Rectal smooth muscle tissue (tissue), 1 donor: ENCODE measurements around the gene SLC6A18.

ENCODE experiments used
- H3K27ac ChIP-seq: one replicate; pipeline ENCODE4 v1.7.0; 2013; ENCODE audit warnings: low read depth, low read length, inconsistent platforms
- H3K27me3 ChIP-seq: one replicate; pipeline ENCODE4 v1.7.0; 2013; ENCODE audit warnings: low read length; ENCODE audit not compliant: control insufficient read depth, insufficient read depth
- H3K36me3 ChIP-seq: one replicate; pipeline ENCODE4 v1.7.0; 2013; ENCODE audit warnings: low read length; ENCODE audit not compliant: control insufficient read depth, insufficient read depth
- H3K4me1 ChIP-seq: one replicate; pipeline ENCODE4 v1.7.0; 2013; ENCODE audit warnings: low read length; ENCODE audit not compliant: control insufficient read depth, insufficient read depth
- H3K4me3 ChIP-seq: one replicate; pipeline ENCODE4 v1.7.0; 2013; ENCODE audit warnings: low read length
- H3K9ac ChIP-seq: one replicate; pipeline ENCODE4 v1.7.0; 2013; ENCODE audit warnings: low read length

SLC6A18 gene

DNA sequence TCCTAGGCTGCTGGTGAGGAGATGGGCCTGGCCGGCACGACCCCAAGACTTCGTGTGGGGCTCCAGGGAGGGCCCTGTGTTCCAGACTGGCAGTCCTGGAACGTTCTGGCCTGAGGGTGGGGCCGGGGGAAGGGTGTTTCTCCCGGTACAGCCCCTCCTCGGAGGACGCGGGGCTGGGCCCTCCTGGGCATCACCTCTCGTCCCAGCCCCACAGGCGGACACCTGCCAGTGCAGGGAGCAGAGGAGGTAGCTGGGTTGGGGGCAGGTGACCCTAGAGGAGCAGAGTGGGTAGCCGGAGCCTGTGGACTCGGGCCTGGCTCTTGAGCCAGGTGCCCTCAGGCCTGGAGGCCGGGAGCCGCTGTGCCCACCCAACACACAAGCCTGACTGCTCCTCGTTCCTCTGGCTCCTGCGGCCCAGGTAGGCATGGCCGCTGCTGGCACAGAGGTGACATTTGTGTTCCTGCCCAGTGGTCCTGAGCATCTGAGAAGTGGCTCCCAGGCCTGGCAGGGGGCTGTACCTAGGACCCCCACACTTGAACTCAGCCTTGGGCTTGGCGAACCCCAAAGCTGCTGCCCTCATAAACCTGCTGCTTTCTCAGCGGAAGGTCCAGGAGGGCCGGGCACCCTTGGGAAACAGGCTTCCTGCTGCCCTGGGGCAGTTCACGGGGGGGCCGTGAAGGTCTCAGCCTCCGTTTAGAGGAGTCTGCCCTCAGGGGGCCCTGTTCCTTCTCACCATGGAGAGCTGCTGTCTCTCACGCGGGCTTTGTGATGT, 23.0 kb upstream of the SLC6A18 start:
- no peak overlapping the region for H3K9ac ChIP-seq
- no peak overlapping the region for H3K4me3 ChIP-seq
- peaks cover 14% of the 10 kb centered on the region for H3K27me3 ChIP-seq

DNA sequence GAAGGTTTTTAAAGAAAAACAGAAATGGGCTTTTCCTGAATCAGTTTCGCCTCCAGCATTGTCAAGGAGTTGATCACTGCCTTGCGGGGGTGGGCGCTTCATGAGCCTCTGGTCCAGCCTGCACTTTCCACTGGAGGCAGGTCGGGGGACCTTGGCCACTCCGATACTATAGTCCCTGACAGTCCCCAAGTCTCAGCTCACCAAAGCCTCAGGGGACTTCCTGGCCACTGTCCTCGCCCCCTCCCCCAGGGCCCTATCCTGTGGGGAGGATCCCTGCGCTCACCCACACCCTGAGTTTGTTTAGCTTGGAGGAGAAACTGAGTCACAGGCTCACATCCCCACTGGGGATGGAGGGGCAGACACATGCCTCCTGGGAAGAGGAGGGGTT, 22.4 kb upstream of the SLC6A18 start:
- H3K27me3 ChIP-seq = peaks cover 12% of the 10 kb centered on the region
- H3K4me3 ChIP-seq = no peak overlapping the region
- no peaks in the 10 kb centered on the region for H3K36me3 ChIP-seq
- H3K4me1 ChIP-seq = no peaks in the 10 kb centered on the region
- no peak overlapping the region for H3K27ac ChIP-seq
- no peak overlapping the region for H3K9ac ChIP-seq

More for the DNA sequence above, 23.0 kb upstream of the SLC6A18 start:
- Histone ChIP-seq H3K4me1 (no peaks in the 10 kb centered on the region), H3K36me3 (no peaks in the 10 kb centered on the region), H3K27ac (no peak overlapping the region)

DNA sequence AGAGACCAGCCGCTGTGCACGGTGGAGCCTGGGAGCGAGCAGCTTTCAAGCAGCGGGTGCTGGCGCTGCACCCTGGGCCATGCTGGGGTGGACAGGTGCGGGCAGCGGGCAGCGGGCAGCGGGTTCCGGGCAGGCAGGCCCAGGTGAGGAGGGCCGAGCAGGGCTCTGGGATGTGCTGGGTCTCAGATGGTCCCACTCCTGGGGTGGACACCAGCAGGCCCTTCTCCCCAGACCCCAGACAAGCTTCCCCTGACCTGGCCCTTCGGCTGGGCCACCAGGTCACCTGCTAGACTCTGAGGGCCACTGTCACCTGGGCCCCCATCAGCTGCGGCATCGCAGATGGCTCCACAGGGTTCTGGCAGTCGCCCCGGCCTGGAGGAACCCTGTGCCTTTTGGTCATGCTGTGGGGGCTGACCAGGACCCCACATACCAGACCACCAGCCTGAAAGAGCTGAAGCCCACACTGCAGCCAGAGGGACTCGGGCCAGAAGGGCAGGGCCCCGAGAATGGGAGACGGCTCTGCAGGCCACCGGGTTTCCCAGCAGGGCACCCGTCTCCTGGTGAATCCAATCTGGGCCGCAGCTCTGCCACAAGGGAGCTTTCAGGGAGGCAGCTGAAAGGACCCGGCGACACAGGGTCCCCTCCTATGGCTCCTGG, 21.7 kb upstream of the SLC6A18 start:
- Histone ChIP-seq H3K4me3 (no peak overlapping the region), H3K27me3 (peaks cover 8% of the 10 kb centered on the region), H3K36me3 (no peaks in the 10 kb centered on the region), H3K4me1 (no peaks in the 10 kb centered on the region), H3K9ac (no peak overlapping the region), H3K27ac (no peak overlapping the region)

DNA sequence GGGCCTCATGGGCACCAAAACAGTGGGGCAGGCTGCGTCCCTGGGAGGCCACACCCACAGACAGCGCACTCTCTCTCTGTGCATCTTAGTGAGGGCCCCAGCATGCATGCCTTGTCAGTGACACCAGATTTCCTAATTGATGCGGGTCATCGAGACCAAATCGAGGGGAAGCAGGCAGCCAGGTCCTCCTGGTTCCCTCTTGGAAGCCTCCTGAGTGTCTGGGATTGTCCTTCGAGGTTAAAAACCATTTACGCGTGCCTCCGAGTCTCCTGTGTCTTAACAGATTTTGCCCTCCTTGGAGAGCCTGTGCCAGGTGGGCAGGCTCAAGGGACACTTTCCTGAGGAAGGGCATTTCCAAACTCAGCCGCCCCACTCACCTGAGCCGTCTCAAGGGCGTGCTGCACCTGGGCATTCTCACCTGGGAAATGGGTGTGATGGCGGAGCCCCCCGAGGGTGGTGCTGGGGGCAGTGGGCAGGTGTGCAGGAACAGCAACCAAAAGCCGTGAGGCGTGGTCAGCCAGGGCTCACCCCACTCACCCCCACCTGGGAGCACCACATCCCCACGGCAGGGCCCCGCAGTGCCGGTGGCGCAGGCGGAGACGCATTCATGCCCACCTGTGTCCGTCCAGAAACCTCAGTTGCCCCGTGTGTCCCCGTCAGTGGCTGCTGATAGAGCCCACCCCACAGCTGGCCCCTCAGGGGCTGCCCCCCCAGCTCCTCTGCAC, 21.1 kb upstream of the SLC6A18 start:
- Histone ChIP-seq H3K36me3 (no peaks in the 10 kb centered on the region), H3K27ac (no peak overlapping the region), H3K27me3 (peaks cover 8% of the 10 kb centered on the region), H3K4me3 (no peak overlapping the region), H3K9ac (no peak overlapping the region), H3K4me1 (no peaks in the 10 kb centered on the region)

DNA sequence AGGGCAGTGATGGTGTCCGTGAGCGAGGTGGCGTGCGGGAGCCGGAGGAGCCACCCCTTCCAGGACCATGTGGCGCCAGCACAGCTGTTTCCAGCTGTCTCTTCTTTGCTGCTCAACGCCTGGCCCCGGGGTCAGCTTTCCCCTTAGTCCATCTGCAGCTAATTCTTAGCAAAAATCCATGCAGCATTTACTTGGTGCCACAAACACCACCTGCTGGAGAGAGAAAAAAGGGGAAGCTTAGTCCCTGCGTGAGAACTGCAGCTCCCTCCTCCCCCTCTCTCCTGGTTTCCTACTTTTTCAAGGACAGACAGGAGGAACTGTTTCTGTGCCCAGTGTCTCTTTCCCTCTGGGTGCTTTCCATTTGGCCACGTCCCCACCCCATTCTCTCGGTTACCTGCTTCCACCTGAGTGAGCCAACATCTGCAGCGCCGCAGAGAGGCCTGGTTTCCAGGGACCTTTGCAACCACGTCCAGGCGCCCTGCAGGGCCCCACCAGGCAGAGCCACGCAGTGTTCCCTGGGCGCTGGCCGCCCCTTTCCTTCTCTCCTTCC, 20.4 kb upstream of the SLC6A18 start:
- Histone ChIP-seq H3K36me3 (no peaks in the 10 kb centered on the region), H3K4me3 (no peak overlapping the region), H3K27ac (no peak overlapping the region), H3K4me1 (no peaks in the 10 kb centered on the region), H3K27me3 (peaks cover 8% of the 10 kb centered on the region), H3K9ac (no peak overlapping the region)

DNA sequence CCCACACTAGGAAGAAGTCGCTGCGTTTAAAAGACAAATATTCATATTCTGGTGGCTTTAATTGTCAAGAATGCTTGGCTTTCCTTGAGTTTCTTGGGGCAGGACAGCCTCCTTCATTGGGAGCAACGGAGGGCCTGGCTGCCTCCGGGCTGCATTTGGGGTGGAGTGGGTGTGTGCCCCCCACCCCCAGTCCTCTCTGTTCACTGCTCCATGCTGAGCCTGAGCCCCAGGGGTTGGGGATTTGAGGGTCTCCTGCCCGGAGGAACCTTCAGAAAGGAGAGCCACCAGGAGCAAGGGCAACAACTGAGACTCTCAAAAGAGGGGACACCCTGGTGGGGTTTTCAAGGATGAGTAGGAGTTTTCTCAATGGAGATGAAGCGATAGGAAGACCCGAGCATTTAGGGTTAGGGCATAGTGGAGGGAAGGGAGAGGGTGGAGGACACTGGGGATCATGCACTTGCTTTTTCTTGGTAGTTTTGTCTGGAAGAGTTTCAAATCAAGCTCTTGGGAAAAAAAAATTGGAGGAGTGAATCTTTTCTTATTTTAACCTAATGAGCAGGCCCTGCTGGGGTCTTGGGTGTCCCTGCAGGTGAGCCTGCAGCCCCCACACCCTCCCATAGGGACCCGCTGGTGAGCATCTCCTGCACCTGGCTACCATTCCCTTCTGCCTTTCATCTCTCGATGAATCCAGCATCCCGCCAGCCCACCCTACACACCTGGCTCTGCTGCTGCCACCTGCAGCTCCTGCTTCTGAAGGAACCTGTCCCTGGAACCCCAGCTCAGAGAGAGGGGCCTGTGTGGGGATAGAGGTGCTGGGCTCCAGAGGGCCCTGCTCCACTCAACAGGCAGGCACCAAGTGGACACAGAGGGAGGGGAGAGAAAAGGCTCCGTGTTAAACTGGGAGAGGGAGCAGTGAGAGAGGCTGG, 19.7 kb upstream of the SLC6A18 start:
- no peaks in the 10 kb centered on the region for H3K36me3 ChIP-seq

DNA sequence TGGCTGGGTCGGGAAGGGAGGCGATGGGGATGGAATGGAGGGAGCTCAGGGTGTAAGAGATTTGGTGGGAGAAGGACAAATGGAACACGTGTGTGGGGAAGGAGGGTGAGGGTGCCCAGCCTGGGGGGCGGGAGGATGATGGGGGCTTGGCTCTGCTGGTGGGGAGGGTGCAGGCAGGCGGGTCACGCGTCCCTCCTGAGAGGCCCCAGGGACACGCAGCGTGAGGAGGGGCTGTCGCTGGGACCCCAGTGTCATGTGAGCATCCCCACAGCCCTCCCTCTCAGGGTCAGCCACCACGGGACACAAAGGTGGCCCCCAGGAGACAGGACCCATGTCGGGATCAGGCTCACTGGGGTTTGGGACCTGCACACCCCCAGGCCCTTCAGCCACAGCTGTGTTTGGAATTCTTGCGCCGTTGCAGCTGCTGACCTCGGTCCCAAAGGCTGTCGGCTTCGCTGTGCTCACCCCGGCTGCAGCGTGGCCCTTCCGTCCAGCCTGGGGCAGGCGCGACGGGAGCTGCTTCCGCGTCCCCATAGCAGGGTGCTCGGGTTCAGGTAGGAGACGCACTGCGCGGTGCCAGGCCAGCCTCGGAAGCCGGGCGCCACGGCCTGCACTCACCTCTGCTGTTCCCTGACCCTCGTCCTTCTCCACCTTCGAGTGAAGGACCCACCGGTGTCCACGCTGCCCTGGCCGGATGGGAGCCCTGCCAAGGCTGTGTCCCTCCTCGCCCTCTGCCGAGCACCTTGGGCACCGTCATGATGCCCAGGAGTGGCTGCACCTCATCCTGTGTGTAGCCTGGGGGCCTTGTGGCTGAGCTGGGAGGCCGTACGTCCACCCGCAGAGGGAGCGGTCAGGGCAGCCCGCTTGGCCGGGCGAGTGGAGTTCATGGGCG, 18.4 kb upstream of the SLC6A18 start:
- Histone ChIP-seq H3K9ac (no peak overlapping the region), H3K4me3 (no peak overlapping the region), H3K36me3 (no peaks in the 10 kb centered on the region), H3K4me1 (no peaks in the 10 kb centered on the region), H3K27me3 (no peaks in the 10 kb centered on the region), H3K27ac (no peak overlapping the region)

More for the DNA sequence above, 19.7 kb upstream of the SLC6A18 start:
- Histone ChIP-seq H3K27ac (no peak overlapping the region), H3K4me3 (no peak overlapping the region), H3K27me3 (peaks cover 4% of the 10 kb centered on the region), H3K4me1 (no peaks in the 10 kb centered on the region), H3K9ac (no peak overlapping the region)

DNA sequence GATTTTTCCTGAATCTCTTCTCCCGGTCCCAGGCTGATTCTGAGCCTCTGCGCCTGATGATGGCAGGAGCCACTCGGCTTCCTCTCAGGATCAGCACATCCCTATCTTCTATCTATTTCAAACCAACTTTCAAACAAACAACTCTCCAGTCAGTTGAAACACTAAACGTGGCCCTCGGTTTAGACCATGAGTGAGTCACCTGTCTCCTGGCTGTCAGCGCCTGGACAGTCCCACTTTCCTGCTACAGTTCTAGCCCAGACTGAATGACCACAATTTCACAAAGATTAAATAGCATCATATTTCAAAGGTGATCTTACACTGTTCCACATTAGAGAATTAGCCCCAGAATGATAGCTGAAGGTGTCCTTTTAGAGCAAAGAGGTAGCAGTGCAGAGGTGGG, 17.6 kb upstream of the SLC6A18 start:
- H3K4me3 ChIP-seq = no peak overlapping the region
- no peak overlapping the region for H3K27ac ChIP-seq
- H3K27me3 ChIP-seq = no peaks in the 10 kb centered on the region
- no peak overlapping the region for H3K9ac ChIP-seq
- no peaks in the 10 kb centered on the region for H3K4me1 ChIP-seq
- no peaks in the 10 kb centered on the region for H3K36me3 ChIP-seq

DNA sequence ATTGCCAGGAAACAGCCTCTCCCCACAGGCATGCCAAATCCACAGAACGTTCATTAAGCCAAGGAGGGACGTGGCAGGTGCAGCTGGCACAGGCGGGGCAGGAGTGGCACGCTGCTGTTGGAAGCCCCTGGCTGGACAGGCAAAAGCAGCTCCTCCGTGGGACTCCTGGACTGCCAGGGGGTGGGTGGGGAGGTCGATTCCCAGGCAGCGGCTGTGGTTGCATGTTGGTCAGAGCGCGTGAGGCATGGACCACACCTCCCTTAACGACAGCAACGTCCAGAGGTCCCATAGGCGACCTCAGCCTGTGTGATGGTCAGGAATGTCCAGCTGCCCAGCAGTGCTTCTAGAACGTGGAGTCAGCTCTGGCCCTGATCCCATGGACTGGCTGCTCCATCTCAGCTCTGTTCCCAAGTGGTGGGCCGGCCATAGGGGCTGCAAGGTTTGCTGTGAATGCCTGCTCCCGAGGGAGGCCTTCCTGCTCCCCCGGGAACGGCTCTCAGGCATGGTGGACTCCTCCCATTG, 16.9 kb upstream of the SLC6A18 start:
- Histone ChIP-seq H3K4me1 (no peaks in the 10 kb centered on the region), H3K9ac (no peak overlapping the region), H3K4me3 (no peak overlapping the region), H3K36me3 (no peaks in the 10 kb centered on the region), H3K27me3 (no peaks in the 10 kb centered on the region), H3K27ac (no peak overlapping the region)

DNA sequence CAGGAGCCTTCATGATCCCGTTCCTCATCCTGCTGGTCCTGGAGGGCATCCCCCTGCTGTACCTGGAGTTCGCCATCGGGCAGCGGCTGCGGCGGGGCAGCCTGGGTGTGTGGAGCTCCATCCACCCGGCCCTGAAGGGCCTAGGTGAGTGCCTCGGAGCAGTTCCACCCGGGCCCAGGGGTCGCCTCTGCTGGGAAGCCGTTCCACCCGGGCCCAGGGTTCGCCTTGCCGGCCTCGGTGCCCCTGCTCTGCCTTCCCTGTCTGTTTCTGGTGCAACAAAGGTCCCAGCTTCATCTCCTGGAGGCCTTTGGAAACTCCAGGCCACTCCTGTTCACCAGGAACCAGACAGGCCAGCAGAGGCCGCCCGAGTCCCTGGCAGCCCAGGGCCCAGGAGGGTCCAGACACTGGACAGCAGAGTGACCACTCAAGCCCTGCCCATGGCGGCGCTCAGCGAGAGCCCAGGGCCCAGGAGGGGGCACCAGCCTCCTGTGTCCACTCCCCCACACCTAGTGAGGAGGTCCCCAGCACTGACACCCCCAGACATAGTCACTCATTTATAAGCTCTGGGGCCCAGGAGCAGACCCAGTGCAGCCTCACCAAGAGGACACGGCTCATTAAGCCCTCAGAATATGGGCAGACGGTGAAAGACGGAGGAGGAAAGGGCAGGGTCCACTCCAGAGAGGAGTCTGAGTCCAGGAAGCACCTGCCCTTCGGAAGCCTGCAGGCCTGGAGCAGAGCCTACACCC, 16.3 kb upstream of the SLC6A18 start:
- no peak overlapping the region for H3K9ac ChIP-seq
- H3K4me1 ChIP-seq = no peaks in the 10 kb centered on the region
- no peaks in the 10 kb centered on the region for H3K36me3 ChIP-seq
- H3K27me3 ChIP-seq = no peaks in the 10 kb centered on the region
- no peak overlapping the region for H3K4me3 ChIP-seq
- H3K27ac ChIP-seq = no peak overlapping the region
